ENCODE measurements around the gene EXOC3.

GRCh38 chr5:497871-498509, 55.0 kb downstream of the EXOC3 start:
- no peak for TF ChIP-seq ZNF274 (IDR thresholded peaks at IDR 0.05; ENCODE audit: low read depth, low read length)
- no peak for TF ChIP-seq SUZ12 (IDR thresholded peaks at IDR 0.05; ENCODE audit: extremely low read depth, insufficient read depth, insufficient read length)

All from NT2/D1 (cell line).